ENCODE measurements around the gene IVD.

IVD gene

GRCh38 chr15:40463886-40464545, 58.4 kb downstream of the IVD start:
- Histone ChIP-seq H3K27ac (no peak overlapping the region), H3K27me3 (no peaks in the 10 kb centered on the region), H3K36me3 (peaks cover 51% of the 10 kb centered on the region), H3K4me1 (ENCODE audit: control insufficient read depth in 1 of 2, insufficient read depth in 1 of 2, low read depth in 1 of 2, low read length in 1 of 2) (no peaks in the 10 kb centered on the region), H3K9me3 (no peaks in the 10 kb centered on the region), H3K4me3 (ENCODE audit: low read depth in 1 of 2, low read length in 1 of 2) (no peak overlapping the region)
- TF ChIP-seq CTCF (IDR thresholded peaks at IDR 0.05): no peak

- no peaks in the 10 kb centered on the region for H3K9me3 ChIP-seq
- peaks cover 46% of the 10 kb centered on the region for H3K36me3 ChIP-seq
- H3K27me3 ChIP-seq: no peaks in the 10 kb centered on the region
- TF ChIP-seq CTCF (IDR thresholded peaks at IDR 0.05): no peak
- peaks cover 0 to under 1% of the 10 kb centered on the region in 2 experiments for H3K4me1 ChIP-seq (ENCODE audit: control insufficient read depth in 1 of 2, insufficient read depth in 1 of 2, low read depth in 1 of 2, low read length in 1 of 2)
- H3K27ac ChIP-seq: no peak overlapping the region
- no peak overlapping the region for H3K4me3 ChIP-seq (ENCODE audit: low read depth in 1 of 2, low read length in 1 of 2)
Observed at GRCh38 chr15:40464595-40465185, 59.1 kb downstream of the IVD start.

GRCh38 chr15:40465939-40466338, 60.3 kb downstream of the IVD start:
- Histone ChIP-seq H3K27me3 (no peaks in the 10 kb centered on the region), H3K9me3 (no peaks in the 10 kb centered on the region), H3K4me1 (ENCODE audit: control insufficient read depth in 1 of 2, insufficient read depth in 1 of 2, low read depth in 1 of 2, low read length in 1 of 2) (peaks cover 8 to 9% of the 10 kb centered on the region in 2 experiments), H3K4me3 (ENCODE audit: low read depth in 1 of 2, low read length in 1 of 2) (no peak overlapping the region), H3K36me3 (peaks cover 43% of the 10 kb centered on the region), H3K27ac (no peak overlapping the region)
- TF ChIP-seq CTCF (IDR thresholded peaks at IDR 0.05): no peak

- no peak for TF ChIP-seq CTCF (IDR thresholded peaks at IDR 0.05)
- Histone ChIP-seq H3K27me3 (no peaks in the 10 kb centered on the region), H3K9me3 (no peaks in the 10 kb centered on the region), H3K27ac (no peak overlapping the region), H3K36me3 (peaks cover 43% of the 10 kb centered on the region), H3K4me1 (ENCODE audit: control insufficient read depth in 1 of 2, insufficient read depth in 1 of 2, low read depth in 1 of 2, low read length in 1 of 2) (peaks cover 12 to 13% of the 10 kb centered on the region in 2 experiments), H3K4me3 (ENCODE audit: low read depth in 1 of 2, low read length in 1 of 2) (no peak overlapping the region)
Observed at GRCh38 chr15:40466426-40467260, 61.0 kb downstream of the IVD start.

- H3K27me3 ChIP-seq: no peaks in the 10 kb centered on the region
- no peak for TF ChIP-seq CTCF (IDR thresholded peaks at IDR 0.05)
- no peaks in the 10 kb centered on the region for H3K9me3 ChIP-seq
- H3K27ac ChIP-seq: no peak overlapping the region
- H3K4me3 ChIP-seq (ENCODE audit: low read depth in 1 of 2, low read length in 1 of 2): no peak overlapping the region
- H3K36me3 ChIP-seq: peaks cover 37% of the 10 kb centered on the region
- H3K4me1 ChIP-seq (ENCODE audit: control insufficient read depth in 1 of 2, insufficient read depth in 1 of 2, low read depth in 1 of 2, low read length in 1 of 2): peaks cover 16 to 18% of the 10 kb centered on the region in 2 experiments
Observed at GRCh38 chr15:40467261-40467615, 61.6 kb downstream of the IVD start.
